Amniotic epithelial cell (primary cell): ENCODE results near the gene C6orf52.
A peak's percentile ranks its signal among the peaks of the same experiment; 100 is the strongest.

Source experiments
- DNase-seq: peaks from one replicate; pipeline ENCODE4 v3.0.0-alpha.2; 2010; ENCODE audit warnings: low read depth

The C6orf52 gene

GRCh38 chr6:10644225-10644624 lies 50.2 kb downstream of the C6orf52 start:
- DNase-seq: no peak

GRCh38 chr6:10643201-10643651 lies 51.2 kb downstream of the C6orf52 start:
- peak; percentile 18 for DNase-seq

- no peak for DNase-seq
These were observed 52.9 kb downstream of the C6orf52 start for GRCh38 chr6:10641528-10641927.

- no peak for DNase-seq
These were observed 54.0 kb downstream of the C6orf52 start for GRCh38 chr6:10640412-10640811.

- peak; percentile 41 for DNase-seq
These were observed 61.2 kb downstream of the C6orf52 start for GRCh38 chr6:10633216-10633615.

GRCh38 chr6:10630178-10630577 lies 64.2 kb downstream of the C6orf52 start:
- no peak for DNase-seq

- no peak for DNase-seq
These were observed 66.6 kb downstream of the C6orf52 start for GRCh38 chr6:10627800-10628199.

GRCh38 chr6:10626154-10626741 lies 68.2 kb downstream of the C6orf52 start:
- peak; percentile 9 for DNase-seq

- DNase-seq: no peak
These were observed 69.6 kb downstream of the C6orf52 start for GRCh38 chr6:10624836-10625235.

GRCh38 chr6:10621847-10622246 lies 72.6 kb downstream of the C6orf52 start:
- DNase-seq: no peak
